Measurements from ENCODE around the gene DOCK7.
"Not testable (repeated sequence)": the region's sequence is repeated elsewhere in the genome, so short reads cannot be mapped to it uniquely, and the experiment has no call there.

The DOCK7 gene

GRCh38 chr1:62722796-62723195 is 34.6 kb upstream of the DOCK7 start:
- no peaks in the 10 kb centered on the region for H3K27me3 ChIP-seq (ENCODE audit: insufficient read depth, low read length)
- peaks cover 25% of the 10 kb centered on the region for H3K4me1 ChIP-seq (ENCODE audit: insufficient read depth, low read length)
- no peak overlapping the region for H3K4me3 ChIP-seq (ENCODE audit: low read length)
- H3K9me3 ChIP-seq (ENCODE audit: insufficient read depth, low read depth, low read length): no peaks in the 10 kb centered on the region
- H3K27ac ChIP-seq (ENCODE audit: low read depth, low read length): no peak overlapping the region
- H3K36me3 ChIP-seq (ENCODE audit: insufficient read depth, low read length): no peaks in the 10 kb centered on the region
- H3K9ac ChIP-seq (ENCODE audit: low read depth, low read length): no peak overlapping the region

- Histone ChIP-seq H3K9ac (ENCODE audit: low read depth, low read length) (no peak overlapping the region), H3K4me1 (ENCODE audit: insufficient read depth, low read length) (peaks cover 23% of the 10 kb centered on the region), H3K27me3 (ENCODE audit: insufficient read depth, low read length) (no peaks in the 10 kb centered on the region), H3K27ac (ENCODE audit: low read depth, low read length) (no peak overlapping the region), H3K36me3 (ENCODE audit: insufficient read depth, low read length) (no peaks in the 10 kb centered on the region), H3K4me3 (ENCODE audit: low read length) (no peak overlapping the region), H3K9me3 (ENCODE audit: insufficient read depth, low read depth, low read length) (no peaks in the 10 kb centered on the region)
- 89% methylated on average over 4 of the region's 4 CpGs for WGBS
Measured at GRCh38 chr1:62720946-62721554, 32.9 kb upstream of the DOCK7 start.

- not testable (repeated sequence) for H3K36me3 ChIP-seq (ENCODE audit: insufficient read depth, low read length); H3K4me3 ChIP-seq (ENCODE audit: low read length); H3K4me1 ChIP-seq (ENCODE audit: insufficient read depth, low read length); H3K9ac ChIP-seq (ENCODE audit: low read depth, low read length); H3K27me3 ChIP-seq (ENCODE audit: insufficient read depth, low read length); H3K27ac ChIP-seq (ENCODE audit: low read depth, low read length); H3K9me3 ChIP-seq (ENCODE audit: insufficient read depth, low read depth, low read length)
- WGBS: 96% methylated on average over 2 of the region's 2 CpGs
Measured at GRCh38 chr1:62718400-62718799, 30.2 kb upstream of the DOCK7 start.

- 99% methylated on average over 6 of the region's 6 CpGs for WGBS
- no peak overlapping the region for H3K4me3 ChIP-seq (ENCODE audit: low read length)
Measured at GRCh38 chr1:62717483-62717882, 29.3 kb upstream of the DOCK7 start.

GRCh38 chr1:62716397-62716796 is 28.2 kb upstream of the DOCK7 start:
- Histone ChIP-seq H3K9me3 (ENCODE audit: insufficient read depth, low read depth, low read length) (no peaks in the 10 kb centered on the region), H3K27ac (ENCODE audit: low read depth, low read length) (no peak overlapping the region), H3K4me3 (ENCODE audit: low read length) (no peak overlapping the region), H3K4me1 (ENCODE audit: insufficient read depth, low read length) (peaks cover 9% of the 10 kb centered on the region; the same call in 1 of the 2 replicates), H3K27me3 (ENCODE audit: insufficient read depth, low read length) (no peaks in the 10 kb centered on the region), H3K36me3 (ENCODE audit: insufficient read depth, low read length) (no peaks in the 10 kb centered on the region), H3K9ac (ENCODE audit: low read depth, low read length) (no peak overlapping the region)
- 84% methylated on average over 2 of the region's 3 CpGs for WGBS

More at GRCh38 chr1:62717483-62717882, 29.3 kb upstream of the DOCK7 start:
- Histone ChIP-seq H3K27ac (ENCODE audit: low read depth, low read length) (no peak overlapping the region), H3K4me1 (ENCODE audit: insufficient read depth, low read length) (peaks cover 9% of the 10 kb centered on the region; the same call in 1 of the 2 replicates), H3K9ac (ENCODE audit: low read depth, low read length) (no peak overlapping the region), H3K36me3 (ENCODE audit: insufficient read depth, low read length) (no peaks in the 10 kb centered on the region), H3K27me3 (ENCODE audit: insufficient read depth, low read length) (no peaks in the 10 kb centered on the region), H3K9me3 (ENCODE audit: insufficient read depth, low read depth, low read length) (no peaks in the 10 kb centered on the region)

GRCh38 chr1:62712336-62713243 is 24.4 kb upstream of the DOCK7 start:
- no peaks in the 10 kb centered on the region for H3K4me1 ChIP-seq (ENCODE audit: insufficient read depth, low read length)
- no peaks in the 10 kb centered on the region for H3K27me3 ChIP-seq (ENCODE audit: insufficient read depth, low read length)
- H3K27ac ChIP-seq (ENCODE audit: low read depth, low read length): no peak overlapping the region
- no peaks in the 10 kb centered on the region for H3K36me3 ChIP-seq (ENCODE audit: insufficient read depth, low read length)
- H3K9ac ChIP-seq (ENCODE audit: low read depth, low read length): no peak overlapping the region
- no peaks in the 10 kb centered on the region for H3K9me3 ChIP-seq (ENCODE audit: insufficient read depth, low read depth, low read length)
- H3K4me3 ChIP-seq (ENCODE audit: low read length): no peak overlapping the region
- 95% methylated on average over 3 of the region's 3 CpGs for WGBS

- Histone ChIP-seq H3K27me3 (ENCODE audit: insufficient read depth, low read length) (no peaks in the 10 kb centered on the region), H3K9ac (ENCODE audit: low read depth, low read length) (no peak overlapping the region), H3K27ac (ENCODE audit: low read depth, low read length) (no peak overlapping the region), H3K4me3 (ENCODE audit: low read length) (no peak overlapping the region), H3K4me1 (ENCODE audit: insufficient read depth, low read length) (no peaks in the 10 kb centered on the region), H3K9me3 (ENCODE audit: insufficient read depth, low read depth, low read length) (peaks cover 11% of the 10 kb centered on the region), H3K36me3 (ENCODE audit: insufficient read depth, low read length) (0 out of 2 replicates have a peak, but pooled peaks cover 4% of the 10 kb centered on the region)
- WGBS: 98% methylated on average over 2 of the region's 2 CpGs
Measured at GRCh38 chr1:62707744-62708120, 19.5 kb upstream of the DOCK7 start.

GRCh38 chr1:62706985-62707743 is 19.0 kb upstream of the DOCK7 start:
- H3K27me3 ChIP-seq (ENCODE audit: insufficient read depth, low read length): no peaks in the 10 kb centered on the region
- no peak overlapping the region for H3K9ac ChIP-seq (ENCODE audit: low read depth, low read length)
- no peaks in the 10 kb centered on the region for H3K4me1 ChIP-seq (ENCODE audit: insufficient read depth, low read length)
- H3K4me3 ChIP-seq (ENCODE audit: low read length): no peak overlapping the region
- peaks cover 11% of the 10 kb centered on the region for H3K9me3 ChIP-seq (ENCODE audit: insufficient read depth, low read depth, low read length)
- no peak overlapping the region for H3K27ac ChIP-seq (ENCODE audit: low read depth, low read length)
- 86% methylated on average over 6 of the region's 7 CpGs for WGBS
- H3K36me3 ChIP-seq (ENCODE audit: insufficient read depth, low read length): 0 out of 2 replicates have a peak, but pooled peaks cover 4% of the 10 kb centered on the region

- not testable (repeated sequence) for H3K27ac ChIP-seq (ENCODE audit: low read depth, low read length); H3K36me3 ChIP-seq (ENCODE audit: insufficient read depth, low read length); H3K9me3 ChIP-seq (ENCODE audit: insufficient read depth, low read depth, low read length); H3K4me3 ChIP-seq (ENCODE audit: low read length); H3K27me3 ChIP-seq (ENCODE audit: insufficient read depth, low read length); H3K4me1 ChIP-seq (ENCODE audit: insufficient read depth, low read length); H3K9ac ChIP-seq (ENCODE audit: low read depth, low read length)
- 89% methylated on average over 4 of the region's 5 CpGs for WGBS
Measured at GRCh38 chr1:62698161-62698560, 10.0 kb upstream of the DOCK7 start.

- not testable (repeated sequence) for H3K4me3 ChIP-seq (ENCODE audit: low read length); H3K27ac ChIP-seq (ENCODE audit: low read depth, low read length); H3K36me3 ChIP-seq (ENCODE audit: insufficient read depth, low read length); H3K9ac ChIP-seq (ENCODE audit: low read depth, low read length); H3K9me3 ChIP-seq (ENCODE audit: insufficient read depth, low read depth, low read length); H3K27me3 ChIP-seq (ENCODE audit: insufficient read depth, low read length)
- peaks cover 16% of the 10 kb centered on the region for H3K4me1 ChIP-seq (ENCODE audit: insufficient read depth, low read length)
- 91% methylated on average over 7 of the region's 7 CpGs for WGBS
Measured at GRCh38 chr1:62694479-62694878, 6.3 kb upstream of the DOCK7 start.

- Histone ChIP-seq H3K27me3 (ENCODE audit: insufficient read depth, low read length) (no peaks in the 10 kb centered on the region), H3K4me3 (ENCODE audit: low read length) (no peak overlapping the region), H3K27ac (ENCODE audit: low read depth, low read length) (no peak overlapping the region), H3K9ac (ENCODE audit: low read depth, low read length) (no peak overlapping the region), H3K9me3 (ENCODE audit: insufficient read depth, low read depth, low read length) (no peaks in the 10 kb centered on the region), H3K4me1 (ENCODE audit: insufficient read depth, low read length) (peaks cover 20% of the 10 kb centered on the region), H3K36me3 (ENCODE audit: insufficient read depth, low read length) (no peaks in the 10 kb centered on the region; the same call in 1 of the 2 replicates)
- WGBS: 94% methylated on average over 4 of the region's 4 CpGs
Measured at GRCh38 chr1:62693123-62693522, 4.9 kb upstream of the DOCK7 start.
